HepG2 (cell line): ENCODE results near the gene SLC35A2. TPM values are rescaled to one million over a fixed set of nuclear protein-coding genes. Genes with fewer than 3 reads are reported as not detected.
A peak's percentile ranks its signal among the peaks of the same experiment; 100 is the strongest.

Experiments used
- ATF5 ChIP-seq: sonication (generic); formaldehyde crosslinking; IDR thresholded peaks from 2 replicates; pipeline ENCODE4 v1.4.0; 2020; ENCODE audit warnings: mild to moderate bottlenecking, low read depth, missing genetic modification reagents
- CENPBD1 ChIP-seq: sonication (generic); formaldehyde crosslinking; IDR thresholded peaks from 2 replicates; pipeline ENCODE4 v1.8.0; 2022; ENCODE audit warnings: missing genetic modification reagents, low read depth, mild to moderate bottlenecking, borderline replicate concordance
- CSRNP1 ChIP-seq: sonication (generic); formaldehyde crosslinking; IDR thresholded peaks from 2 replicates; pipeline ENCODE4 v1.8.1; 2023; ENCODE audit warnings: mild to moderate bottlenecking, missing genetic modification reagents
- ELF1 ChIP-seq: sonication (generic); formaldehyde crosslinking; IDR thresholded peaks from 2 replicates; pipeline ENCODE4 v1.4.0; 2020; ENCODE audit warnings: missing genetic modification reagents
- FOXJ3 ChIP-seq: sonication (generic); formaldehyde crosslinking; IDR thresholded peaks from 2 replicates; pipeline ENCODE4 v1.4.0; 2020; ENCODE audit warnings: missing genetic modification reagents, mild to moderate bottlenecking, borderline replicate concordance
- GTF2F1 ChIP-seq: fragments of 150-350 bp; IDR thresholded peaks from 2 replicates; pipeline ENCODE4 v1.6.1; 2014; ENCODE audit warnings: low read length
- GTF3A ChIP-seq: sonication (generic); formaldehyde crosslinking; conservative IDR thresholded peaks from 2 replicates; pipeline ENCODE4 v1.4.0; 2020; ENCODE audit warnings: mild to moderate bottlenecking, missing genetic modification reagents
- HCFC1 ChIP-seq: fragments of 150-350 bp; IDR thresholded peaks from 2 replicates; pipeline ENCODE4 v1.6.1; 2014; ENCODE audit warnings: low read depth, low read length
- HNF4G ChIP-seq, 2 experiments: sonication (generic) in 1 of 2; formaldehyde crosslinking in 1 of 2; IDR thresholded peaks; 2 replicates each; pipeline versions ENCODE4 v1.4.0 to v1.6.1; 2011 to 2020; ENCODE audit warnings: borderline replicate concordance in 2 of 2, low read depth in 2 of 2, mild to moderate bottlenecking in 2 of 2, low read length in 1 of 2, missing genetic modification reagents in 1 of 2, moderate library complexity in 1 of 2
- KLF12 ChIP-seq: sonication (generic); formaldehyde crosslinking; IDR thresholded peaks from 2 replicates; pipeline ENCODE4 v1.4.0; 2020; ENCODE audit warnings: missing genetic modification reagents, borderline replicate concordance
- MAFG ChIP-seq: sonication (generic); formaldehyde crosslinking; IDR thresholded peaks from 2 replicates; pipeline ENCODE4 v1.5.1; 2020; ENCODE audit warnings: mild to moderate bottlenecking, missing genetic modification reagents
- NR2C2 ChIP-seq: sonication (generic); formaldehyde crosslinking; IDR thresholded peaks from 2 replicates; pipeline ENCODE4 v1.4.0; 2020; ENCODE audit warnings: missing genetic modification reagents, mild to moderate bottlenecking, moderate library complexity, borderline replicate concordance
- PCBP1 ChIP-seq: fragments of 200-400 bp; formaldehyde crosslinking; IDR thresholded peaks from 2 replicates; pipeline ENCODE4 v1.6.1; 2017; ENCODE audit warnings: mild to moderate bottlenecking, low read depth, low read length, borderline replicate concordance
- POLR2G ChIP-seq: fragments of 200-400 bp; formaldehyde crosslinking; IDR thresholded peaks from 2 replicates; pipeline ENCODE4 v1.6.1; 2018; ENCODE audit warnings: mild to moderate bottlenecking, low read depth, low read length, moderate library complexity
- SP5 ChIP-seq: IDR thresholded peaks from 2 replicates; pipeline ENCODE4 v1.6.1; 2016; ENCODE audit warnings: low read depth, borderline replicate concordance
- TCF7L2 ChIP-seq: IDR thresholded peaks from 2 replicates; pipeline ENCODE4 v1.6.1; 2011; ENCODE audit warnings: mild to moderate bottlenecking, low read depth, low read length, moderate library complexity
- ZBTB8A ChIP-seq: sonication (generic); formaldehyde crosslinking; IDR thresholded peaks from 2 replicates; pipeline ENCODE4 v1.4.0; 2020; ENCODE audit warnings: mild to moderate bottlenecking, low read depth, missing genetic modification reagents, borderline replicate concordance
- ZFP41 ChIP-seq: sonication (generic); formaldehyde crosslinking; IDR thresholded peaks from 2 replicates; pipeline ENCODE4 v1.4.0; 2020; ENCODE audit warnings: mild to moderate bottlenecking, missing genetic modification reagents, borderline replicate concordance
- ZNF234 ChIP-seq: sonication (generic); formaldehyde crosslinking; conservative IDR thresholded peaks from 2 replicates; pipeline ENCODE4 v1.5.1; 2020; ENCODE audit warnings: mild to moderate bottlenecking, missing genetic modification reagents
- ZNF274 ChIP-seq: sonication (generic); formaldehyde crosslinking; IDR thresholded peaks from 2 replicates; pipeline ENCODE4 v1.5.1; 2020; ENCODE audit warnings: mild to moderate bottlenecking, missing genetic modification reagents
- ZNF350 ChIP-seq: sonication (generic); formaldehyde crosslinking; IDR thresholded peaks from 2 replicates; pipeline ENCODE4 v1.4.0; 2020; ENCODE audit warnings: mild to moderate bottlenecking, low read depth, missing genetic modification reagents, borderline replicate concordance
- ZNF501 ChIP-seq: sonication (generic); formaldehyde crosslinking; IDR thresholded peaks from 2 replicates; pipeline ENCODE4 v1.5.1; 2020; ENCODE audit warnings: mild to moderate bottlenecking, moderate library complexity, missing genetic modification reagents
- ZNF788 ChIP-seq: sonication (generic); formaldehyde crosslinking; IDR thresholded peaks from 2 replicates; pipeline ENCODE4 v1.5.0; 2020; ENCODE audit warnings: mild to moderate bottlenecking, missing genetic modification reagents, borderline replicate concordance
- polyA plus RNA-seq, 8 experiments: library from polyadenylated mRNA; depleted of rRNA in 3 of 8; stranded (reverse) in 7 of 8; unstranded in 1 of 8; fragments of >200 nt; fragmentation: Illumina TruSeq in 4 of 8; extraction: Trizol in 4 of 8; gene quantifications; 2 replicates each; pipeline versions ENCODE4 v1.2.1 to v1.2.3, GENCODE V29; 2011 to 2016; ENCODE audit warnings: low read depth in 4 of 8, missing spikeins in 1 of 8, mixed read lengths in 1 of 8; ENCODE audit not compliant: insufficient read depth in 1 of 8
- total RNA-seq, 5 experiments: library from RNA; depleted of rRNA; stranded (reverse); fragments of >200 nt; fragmentation: Illumina TruSeq; extraction: Trizol; gene quantifications; 2 replicates each; pipeline ENCODE4 v1.2.3, GENCODE V29; 2016; ENCODE audit warnings: low read depth in 1 of 5
- TF ChIP-seq, protein P1 (sequence below): fragments of 450-650 bp; IDR thresholded peaks from 2 replicates; pipeline ENCODE4 v1.6.1; 2017; ENCODE audit warnings: mild to moderate bottlenecking

SLC35A2 gene
- total and polyA plus RNA-seq, 2 of the 13 experiments (the other 11 are each of a cell fraction or from before 2014, with no cell fraction given), result 32.1 to 40.8 TPM

- TF ChIP-seq TCF7L2, result no peak
- no peak for TF ChIP-seq GTF2F1
- peak; percentile 19; the same call in 1 of the 2 replicates for TF ChIP-seq ZNF501
- TF ChIP-seq ZFP41 (CRISPR knock-in tag), result no peak
- TF ChIP-seq CENPBD1 (CRISPR knock-in tag), result no peak
- TF ChIP-seq ZNF234, result no peak
- no peak for TF ChIP-seq MAFG (CRISPR knock-in tag)
- no peak for TF ChIP-seq ZNF350 (CRISPR knock-in tag)
- no peak for TF ChIP-seq ZNF274 (CRISPR knock-in tag)
- TF ChIP-seq ELF1 (CRISPR knock-in tag), result no peak
- no peak for TF ChIP-seq PCBP1
- TF ChIP-seq NR2C2 (CRISPR knock-in tag), result no peak
- TF ChIP-seq SP5, result no peak
- TF ChIP-seq, protein P1, sequence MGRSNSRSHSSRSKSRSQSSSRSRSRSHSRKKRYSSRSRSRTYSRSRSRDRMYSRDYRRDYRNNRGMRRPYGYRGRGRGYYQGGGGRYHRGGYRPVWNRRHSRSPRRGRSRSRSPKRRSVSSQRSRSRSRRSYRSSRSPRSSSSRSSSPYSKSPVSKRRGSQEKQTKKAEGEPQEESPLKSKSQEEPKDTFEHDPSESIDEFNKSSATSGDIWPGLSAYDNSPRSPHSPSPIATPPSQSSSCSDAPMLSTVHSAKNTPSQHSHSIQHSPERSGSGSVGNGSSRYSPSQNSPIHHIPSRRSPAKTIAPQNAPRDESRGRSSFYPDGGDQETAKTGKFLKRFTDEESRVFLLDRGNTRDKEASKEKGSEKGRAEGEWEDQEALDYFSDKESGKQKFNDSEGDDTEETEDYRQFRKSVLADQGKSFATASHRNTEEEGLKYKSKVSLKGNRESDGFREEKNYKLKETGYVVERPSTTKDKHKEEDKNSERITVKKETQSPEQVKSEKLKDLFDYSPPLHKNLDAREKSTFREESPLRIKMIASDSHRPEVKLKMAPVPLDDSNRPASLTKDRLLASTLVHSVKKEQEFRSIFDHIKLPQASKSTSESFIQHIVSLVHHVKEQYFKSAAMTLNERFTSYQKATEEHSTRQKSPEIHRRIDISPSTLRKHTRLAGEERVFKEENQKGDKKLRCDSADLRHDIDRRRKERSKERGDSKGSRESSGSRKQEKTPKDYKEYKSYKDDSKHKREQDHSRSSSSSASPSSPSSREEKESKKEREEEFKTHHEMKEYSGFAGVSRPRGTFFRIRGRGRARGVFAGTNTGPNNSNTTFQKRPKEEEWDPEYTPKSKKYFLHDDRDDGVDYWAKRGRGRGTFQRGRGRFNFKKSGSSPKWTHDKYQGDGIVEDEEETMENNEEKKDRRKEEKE, result no peak
- TF ChIP-seq HNF4G (IDR thresholded peaks at IDR 0.05; ENCODE audit: borderline replicate concordance, low read depth, low read length), result no peak
- no peak for TF ChIP-seq HNF4G (CRISPR knock-in tag; IDR thresholded peaks at IDR 0.05; ENCODE audit: borderline replicate concordance, low read depth)
- no peak for TF ChIP-seq ZBTB8A
- peak; percentile 85 for TF ChIP-seq POLR2G
- no peak for TF ChIP-seq GTF3A (CRISPR knock-in tag)
- no peak for TF ChIP-seq ATF5
- TF ChIP-seq FOXJ3 (CRISPR knock-in tag), result no peak
- TF ChIP-seq ZNF788, result peak; percentile 25; the same call in 1 of the 2 replicates
- TF ChIP-seq CSRNP1, result 0 out of 2 replicates have a peak, but pooled peaks have one; percentile 8
- no peak for TF ChIP-seq KLF12
- no peak for TF ChIP-seq HCFC1
Observed at GRCh38 chrX:48897625-48898306, 13.7 kb downstream of the SLC35A2 start, which contains the start of the genes PQBP1 and TIMM17B (continued).
